ACHN (cell line): ENCODE data around the gene PSMD10.

Source experiments
- DNase-seq: peaks from one replicate; pipeline ENCODE4 v3.0.0-alpha.2; 2015
- in situ Hi-C: cut with HindIII; loops from 2 replicates; pipeline ENCODE4 v1.10.0; 2017; ENCODE audit warnings: low sequenced_read_pairs, low pct_ligation_motif_present, low pct_unique_long_range_greater_than_20kb

PSMD10 gene, protein sequence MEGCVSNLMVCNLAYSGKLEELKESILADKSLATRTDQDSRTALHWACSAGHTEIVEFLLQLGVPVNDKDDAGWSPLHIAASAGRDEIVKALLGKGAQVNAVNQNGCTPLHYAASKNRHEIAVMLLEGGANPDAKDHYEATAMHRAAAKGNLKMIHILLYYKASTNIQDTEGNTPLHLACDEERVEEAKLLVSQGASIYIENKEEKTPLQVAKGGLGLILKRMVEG

GRCh38 chrX:108091264-108091877 lies at the start of gene PSMD10, which contains the start of gene ATG4A:
PSMD10 (minus strand) TSS chrX:108091542; CDS start chrX:108091520, 22 bp downstream.
ATG4A (plus strand) TSS chrX:108091778; CDS start chrX:108091827, 49 bp downstream.
- in situ Hi-C loops: no loop called here
- peak; percentile 89 for DNase-seq

- no peak for DNase-seq
- in situ Hi-C loops: no loop called here
Observed at GRCh38 chrX:108138814-108139702, 47.7 kb upstream of the PSMD10 start.

- DNase-seq: no peak
- in situ Hi-C loops: no loop called here
Observed at GRCh38 chrX:108134724-108135123, 43.4 kb upstream of the PSMD10 start.

- no peak for DNase-seq
- in situ Hi-C loops: no loop called here
Observed at GRCh38 chrX:108132876-108133275, 41.5 kb upstream of the PSMD10 start.

GRCh38 chrX:108132034-108132433 lies 40.7 kb upstream of the PSMD10 start:
- no peak for DNase-seq
- in situ Hi-C loops: no loop called here

GRCh38 chrX:108131471-108131870 lies 40.1 kb upstream of the PSMD10 start:
- in situ Hi-C loops: no loop called here
- DNase-seq: no peak

- in situ Hi-C loops: no loop called here
Observed at GRCh38 chrX:108130889-108131288, 39.5 kb upstream of the PSMD10 start.

GRCh38 chrX:108127152-108127551 lies 35.8 kb upstream of the PSMD10 start:
- no peak for DNase-seq
- in situ Hi-C loops: no loop called here

More at GRCh38 chrX:108130889-108131288, 39.5 kb upstream of the PSMD10 start:
- no peak for DNase-seq

DNA sequence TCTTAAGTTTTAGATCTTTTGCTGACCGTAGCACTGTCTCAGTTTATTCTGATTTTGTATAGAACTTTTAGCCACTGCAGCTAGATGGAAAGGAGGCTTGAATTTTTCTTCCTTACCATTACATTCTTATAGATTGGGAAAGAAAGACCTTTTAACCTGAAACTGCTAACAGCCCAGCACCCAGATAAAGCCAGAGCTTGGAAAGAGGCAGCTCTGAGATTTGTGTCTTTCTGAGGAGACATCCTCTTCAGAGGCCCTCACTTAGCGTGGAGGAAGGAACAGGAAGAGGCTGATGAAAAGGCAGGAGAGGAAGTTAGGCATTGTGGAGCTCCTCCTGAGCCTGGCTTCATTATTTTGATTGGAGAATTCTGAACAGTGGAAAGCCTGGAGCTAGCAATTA lies 35.3 kb upstream of the PSMD10 start:
- in situ Hi-C loops: no loop called here
- DNase-seq: no peak

DNA sequence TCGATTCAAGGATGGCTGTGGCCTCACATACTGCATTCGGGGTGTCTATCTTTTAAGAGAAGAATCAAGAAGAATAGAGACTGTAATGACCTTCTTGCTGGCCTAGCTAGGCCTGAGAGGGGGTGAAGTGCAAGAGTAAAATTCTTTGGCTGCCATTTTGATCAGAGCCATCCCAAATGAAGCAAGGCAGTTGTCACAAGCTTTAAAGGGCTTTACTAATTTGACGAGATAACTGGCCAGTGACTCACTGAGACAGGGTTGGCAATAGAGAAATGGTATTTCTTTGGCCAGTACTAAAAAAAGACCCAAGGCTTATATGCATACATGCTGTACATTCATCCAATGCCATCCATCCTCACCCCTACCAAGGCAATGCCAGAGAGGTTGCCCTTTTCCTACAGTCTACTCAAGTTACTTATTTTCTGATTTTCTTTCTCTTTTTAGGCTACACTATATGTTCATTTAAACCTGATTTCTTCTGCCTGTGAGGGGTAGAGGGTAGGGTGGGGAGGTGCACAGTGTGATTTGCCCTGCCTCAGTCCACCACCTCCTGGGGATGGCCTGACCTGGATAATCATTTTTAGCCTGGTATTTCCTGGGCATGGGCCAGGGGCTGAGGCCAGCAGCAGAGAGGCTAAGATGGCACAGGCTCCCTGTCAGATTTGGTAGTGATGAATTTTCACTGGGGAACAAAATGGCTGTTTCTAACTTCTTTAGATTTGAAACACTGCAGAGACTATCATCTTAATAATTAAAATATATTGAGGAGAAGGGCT lies 32.4 kb upstream of the PSMD10 start:
- DNase-seq: no peak
- in situ Hi-C loops: no loop called here

- in situ Hi-C loops: no loop called here
- no peak for DNase-seq
Observed at GRCh38 chrX:108122748-108123147, 31.4 kb upstream of the PSMD10 start.

DNA sequence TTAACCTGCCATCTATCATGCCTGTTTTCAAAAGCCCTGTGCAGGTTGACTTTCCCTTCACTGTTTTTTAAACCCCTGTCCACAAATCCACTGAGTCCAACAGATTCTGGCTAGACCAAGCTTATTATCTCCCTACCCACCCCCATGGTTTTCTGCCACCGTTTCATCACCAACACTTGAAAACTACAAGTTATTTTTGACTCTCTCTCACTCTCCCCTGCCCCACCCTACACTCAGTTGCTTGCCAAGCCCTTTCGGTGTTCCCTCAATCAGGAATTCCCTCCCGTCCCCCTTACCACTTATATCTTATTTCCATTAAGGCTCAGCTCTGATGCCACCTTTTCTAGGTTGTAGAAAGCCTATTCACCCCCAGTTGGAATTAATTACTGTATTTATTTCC lies 29.9 kb upstream of the PSMD10 start:
- no peak for DNase-seq
- in situ Hi-C loops: no loop called here

DNA sequence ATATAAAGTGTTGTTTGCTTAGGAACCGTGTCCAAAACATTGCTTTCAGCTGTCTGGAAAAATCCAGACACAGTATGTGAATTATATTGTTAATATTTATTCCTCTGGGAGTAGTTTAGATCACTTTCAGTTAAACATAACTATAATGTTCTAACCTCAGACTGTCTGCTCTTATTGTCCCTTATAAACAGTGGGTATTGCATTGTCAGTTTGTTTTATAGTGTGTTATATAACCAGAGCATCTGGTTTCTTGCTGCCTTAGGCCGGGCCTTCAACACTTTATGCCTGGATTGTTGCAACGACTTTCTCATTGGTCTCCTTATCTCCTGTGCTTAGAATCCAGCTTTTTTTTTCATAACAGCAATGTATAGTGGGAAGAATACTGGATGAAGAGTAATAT lies 26.6 kb upstream of the PSMD10 start:
- no peak for DNase-seq
- in situ Hi-C loops: no loop called here

- in situ Hi-C loops: no loop called here
- DNase-seq: no peak
Observed at GRCh38 chrX:108114541-108114940, 23.2 kb upstream of the PSMD10 start.

DNA sequence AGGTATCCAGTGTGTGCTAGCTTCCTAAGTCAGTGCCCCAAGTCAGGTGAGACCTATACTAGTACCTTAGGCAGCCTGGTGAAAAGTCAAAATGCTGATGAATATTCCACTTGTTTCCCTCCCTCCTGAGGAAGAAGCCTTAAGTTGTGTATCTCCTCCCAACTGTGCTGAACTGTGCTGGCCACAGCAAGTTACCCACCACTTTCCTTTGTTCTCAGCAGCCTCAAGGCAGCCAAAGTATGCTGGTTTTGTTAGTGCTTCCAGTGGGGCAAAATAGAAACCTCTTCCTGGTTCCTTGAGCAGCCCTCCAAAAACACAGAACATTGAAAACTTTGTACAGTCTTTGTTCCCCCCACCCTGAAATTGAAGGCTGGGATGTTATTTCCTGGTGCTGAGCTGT lies 14.1 kb upstream of the PSMD10 start:
- DNase-seq: no peak
- in situ Hi-C loops: no loop called here

- in situ Hi-C loops: no loop called here
Observed at GRCh38 chrX:108097380-108097779, 6.0 kb upstream of the PSMD10 start.

DNA sequence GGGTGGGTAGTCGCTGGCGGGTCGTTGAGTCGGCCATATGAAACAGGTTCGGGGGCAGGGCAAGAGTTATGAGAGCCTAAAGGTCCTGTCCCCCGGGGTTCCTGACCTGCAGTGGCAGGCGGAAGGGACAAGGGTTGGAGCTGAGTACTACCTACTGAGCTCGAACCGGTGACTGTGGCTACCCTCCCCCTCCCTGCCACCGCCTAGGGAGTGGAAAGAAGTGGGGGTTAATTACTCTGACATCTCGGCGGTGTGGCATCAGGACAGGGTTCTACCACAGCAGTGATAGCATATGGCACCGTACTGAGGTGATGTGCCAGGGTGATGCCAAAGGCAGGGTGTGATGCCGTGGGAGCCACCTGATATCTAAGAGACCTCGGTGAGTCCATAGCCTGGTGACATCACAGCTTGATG lies 543 bp upstream of the PSMD10 start:
- no peak for DNase-seq
- in situ Hi-C loops: no loop called here

More at GRCh38 chrX:108097380-108097779, 6.0 kb upstream of the PSMD10 start:
- no peak for DNase-seq

DNA sequence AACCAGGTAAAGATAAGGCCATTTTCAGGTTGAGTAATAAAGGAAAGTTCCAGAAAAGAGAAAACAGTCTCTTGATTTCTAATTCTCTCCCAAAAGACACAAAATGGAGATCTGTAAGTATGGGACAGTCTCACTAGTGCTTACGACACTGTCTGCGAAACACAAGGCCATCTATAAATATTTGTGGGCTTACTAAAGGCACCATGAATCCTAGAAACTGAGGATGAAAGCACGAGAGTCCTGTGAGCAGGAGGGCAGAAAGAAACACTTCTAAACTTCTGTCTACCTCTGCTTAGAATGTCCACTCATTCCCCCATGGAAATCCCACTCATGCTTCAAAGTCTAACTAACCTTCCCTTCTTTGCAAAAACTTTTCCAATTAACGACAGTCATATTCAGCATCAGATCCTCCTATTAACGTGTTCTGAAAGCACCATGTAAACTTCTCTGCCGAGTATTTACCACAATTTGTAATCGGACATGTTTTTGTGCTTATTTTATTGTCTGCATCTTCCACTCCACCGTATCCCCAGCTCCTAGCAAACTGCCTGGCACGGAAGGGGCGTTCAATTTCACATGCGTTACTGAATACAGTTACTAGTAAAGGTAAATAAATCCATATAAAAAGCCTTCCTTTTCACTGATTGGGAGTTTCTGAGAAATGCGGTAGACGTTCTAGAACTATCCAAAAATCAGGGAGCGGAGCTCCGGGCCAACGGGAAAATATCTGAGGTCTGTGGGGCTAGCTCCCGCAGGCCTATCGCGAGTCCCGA lies 665 bp downstream of the PSMD10 start:
- DNase-seq: peak; percentile 22
- in situ Hi-C loops: no loop called here
